Epidermal melanocyte (primary cell): ENCODE data around the gene HSD11B1L.
"Not testable (repeated sequence)": the region's sequence is repeated elsewhere in the genome, so short reads cannot be mapped to it uniquely, and the experiment has no call there.

Source experiments
- DNase-seq: peaks from one replicate; pipeline ENCODE4 v3.0.0; 2011; ENCODE audit warnings: low spot score; ENCODE audit not compliant: insufficient read length

The HSD11B1L gene

DNA sequence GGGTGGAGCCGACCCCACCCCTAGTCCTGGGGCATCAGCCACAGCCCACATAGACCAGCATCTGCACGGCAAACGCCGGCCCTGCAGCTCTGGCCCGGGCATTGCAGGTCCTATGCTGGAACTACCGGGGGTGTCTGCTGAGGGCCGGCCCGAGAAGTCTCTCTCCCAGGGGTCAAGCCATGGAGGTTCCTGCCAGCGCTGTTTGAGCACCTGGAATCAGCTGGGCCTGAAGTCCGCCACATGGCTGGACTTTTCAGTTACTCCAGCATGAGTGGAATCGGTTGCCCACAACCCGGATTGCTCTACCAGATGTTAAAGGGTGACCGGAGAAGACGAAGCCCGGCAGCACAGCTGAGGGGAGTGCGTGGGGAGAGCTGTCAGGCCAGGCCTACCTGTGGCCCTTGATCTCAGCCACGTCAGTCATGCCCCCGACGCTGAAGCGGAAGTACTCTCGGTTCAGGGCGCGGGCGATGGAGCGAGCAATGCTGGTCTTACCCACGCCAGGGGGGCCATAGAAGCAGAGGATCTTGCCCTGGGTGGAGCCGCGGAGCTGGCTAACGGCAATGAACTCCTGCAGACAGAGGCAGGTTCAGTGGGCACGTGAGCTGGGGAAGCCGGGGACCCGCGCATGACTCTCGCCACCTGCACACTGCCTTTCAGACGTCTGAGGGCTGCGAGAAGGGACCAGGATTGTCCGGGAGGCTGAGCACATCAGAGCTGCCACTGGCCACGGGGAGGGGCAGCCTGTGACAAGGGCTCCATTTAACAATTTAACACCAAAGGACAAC, 18.0 kb downstream of the HSD11B1L start:
- no peak for DNase-seq

DNA sequence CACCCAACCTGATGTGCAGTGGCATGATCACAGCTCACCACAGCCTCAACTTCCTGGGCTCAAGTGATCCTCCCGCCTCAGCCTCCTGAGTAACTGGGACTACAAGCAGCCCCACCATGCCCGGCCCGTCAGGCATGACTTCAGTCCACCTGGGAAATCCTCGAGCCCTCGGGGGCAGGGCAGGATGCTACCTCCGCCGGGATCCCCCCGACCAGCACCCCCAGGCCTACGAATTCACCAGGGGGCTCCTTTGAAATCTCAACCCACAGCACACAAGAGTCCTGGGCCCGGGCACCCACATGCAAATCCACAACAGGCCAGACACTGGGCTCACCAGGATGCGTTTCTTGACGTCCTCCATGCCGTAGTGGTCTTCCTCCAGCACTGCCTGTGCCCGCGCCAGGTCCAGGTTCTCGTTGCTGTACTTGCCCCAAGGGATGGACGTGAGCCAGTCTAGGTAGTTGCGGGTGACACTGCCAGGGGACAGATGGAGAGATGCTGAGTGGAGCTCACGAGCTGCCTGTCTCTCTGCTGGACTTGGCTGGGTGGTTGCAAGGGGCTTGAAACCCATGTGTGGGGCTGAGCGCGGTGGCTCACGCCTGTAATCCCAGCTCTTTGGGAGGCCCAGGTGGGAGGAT, 19.7 kb downstream of the HSD11B1L start:
- no peak for DNase-seq

DNA sequence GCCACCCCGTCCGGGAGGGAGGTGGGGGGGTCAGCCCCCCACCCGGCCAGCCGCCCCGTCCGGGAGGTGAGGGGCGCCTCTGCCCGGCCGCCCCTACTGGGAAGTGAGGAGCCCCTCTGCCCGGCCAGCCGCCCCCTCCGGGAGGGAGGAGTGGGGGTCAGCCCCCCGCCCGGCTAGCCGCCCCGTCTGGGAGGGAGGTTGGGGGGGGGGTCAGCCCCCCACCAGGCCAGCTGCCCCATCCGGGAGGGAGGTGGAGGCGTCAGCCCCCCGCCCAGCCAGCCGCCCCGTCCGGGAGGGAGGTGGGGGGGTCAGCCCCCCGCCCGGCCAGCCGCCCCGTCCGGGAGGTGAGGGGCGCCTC, 21.2 kb downstream of the HSD11B1L start:
- DNase-seq, result not testable (repeated sequence)

DNA sequence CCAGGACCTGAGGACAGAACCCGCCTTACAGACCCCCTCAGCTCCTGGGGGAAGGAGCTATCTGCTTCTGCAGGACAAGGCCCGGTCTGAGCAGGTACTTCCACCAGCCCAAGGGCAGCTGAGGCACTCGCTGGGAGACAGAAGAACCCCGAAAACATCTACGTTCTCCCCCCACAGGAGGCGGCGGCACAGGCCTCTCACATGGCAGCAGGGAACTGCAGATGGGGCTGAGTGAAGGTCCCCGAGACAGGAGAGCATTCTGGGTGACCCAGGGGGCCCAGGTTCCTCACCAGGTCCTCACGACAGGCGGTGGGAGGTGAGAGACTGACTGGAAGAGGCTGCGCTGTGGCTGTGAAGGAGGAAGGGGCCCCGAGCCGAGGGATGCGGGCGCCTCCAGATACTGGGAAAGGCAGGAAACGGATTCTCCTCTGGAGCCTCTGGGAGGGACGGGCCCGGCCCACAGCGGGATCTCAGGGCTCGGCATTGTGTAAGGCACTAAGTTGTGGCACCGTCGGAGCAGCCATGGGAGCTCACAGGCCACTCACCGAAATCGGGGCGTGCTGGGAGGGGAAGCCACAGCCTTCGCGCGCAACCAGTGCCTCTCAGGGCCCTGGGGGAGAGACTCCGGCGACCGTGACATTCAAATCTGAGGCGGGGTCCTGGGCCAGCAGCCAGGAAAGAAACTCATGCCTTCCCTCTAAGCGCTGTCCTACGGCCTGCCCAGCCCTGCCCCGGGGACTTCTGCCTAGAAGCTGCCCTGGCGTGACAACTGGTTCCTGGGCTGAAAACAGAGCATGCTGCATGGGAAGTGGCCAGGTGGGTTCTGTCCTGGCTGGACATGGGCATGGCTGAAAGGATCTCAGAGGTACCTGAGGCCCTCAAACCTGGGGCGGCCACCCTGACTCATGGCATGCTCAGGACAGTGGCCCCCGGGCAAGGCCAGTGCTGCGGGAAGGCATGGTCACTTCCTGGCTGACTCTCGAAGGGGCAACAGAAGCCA, 23.3 kb downstream of the HSD11B1L start:
- peak; percentile 7 for DNase-seq

DNA sequence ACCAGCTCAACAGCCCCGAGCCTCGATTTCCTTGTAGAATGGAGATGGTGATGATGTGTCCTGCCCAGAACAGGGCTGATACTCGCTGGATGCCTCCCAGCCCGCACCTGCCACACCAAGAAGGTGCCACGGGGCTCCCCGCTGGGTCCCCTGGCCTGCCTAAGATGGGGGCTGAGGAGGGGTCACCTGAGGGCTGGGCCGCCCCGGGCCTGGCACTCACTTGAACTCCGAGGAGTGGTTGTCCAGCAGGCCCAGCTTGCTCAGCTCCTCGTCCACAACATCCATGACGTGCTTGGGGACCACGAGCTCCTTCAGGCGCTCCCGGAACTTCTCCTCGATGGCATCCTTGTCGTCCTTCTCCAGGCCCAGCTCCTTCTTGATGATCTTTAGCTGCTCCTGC, 24.7 kb downstream of the HSD11B1L start:
- DNase-seq, result peak; percentile 9

DNA sequence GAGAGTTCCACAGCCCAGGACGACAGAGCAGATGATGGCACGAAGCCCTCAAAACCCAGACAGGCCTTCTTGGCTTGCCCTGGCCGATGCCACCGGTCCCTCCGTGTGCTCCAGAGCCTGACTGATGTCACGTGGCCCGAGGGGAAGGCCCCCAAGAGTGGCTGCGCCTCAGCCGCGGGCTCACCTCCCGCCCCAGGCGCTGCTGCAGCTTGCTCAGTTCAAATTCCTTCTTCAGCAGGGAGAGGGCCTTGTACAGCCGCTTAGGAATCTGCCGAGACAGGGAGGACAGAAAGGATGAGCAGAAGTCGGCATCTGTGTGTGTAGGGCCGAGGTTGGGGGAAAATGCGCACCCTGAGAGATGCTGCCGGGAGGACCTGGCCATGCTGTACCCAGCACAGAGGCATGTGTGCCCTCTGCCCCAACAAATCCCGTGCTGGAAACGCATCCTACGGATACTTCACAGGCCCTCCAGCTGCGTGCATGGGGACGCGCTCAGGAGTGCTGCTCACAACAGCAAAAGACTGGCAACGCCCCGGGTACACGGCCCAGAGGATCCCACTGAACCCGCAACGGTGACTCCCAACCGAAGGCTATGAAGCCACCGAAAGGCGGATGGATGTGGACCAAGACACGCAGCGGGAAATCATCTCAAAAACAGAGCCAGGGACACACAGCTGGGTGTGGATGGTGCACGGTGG, 26.2 kb downstream of the HSD11B1L start:
- peak; percentile 18 for DNase-seq

DNA sequence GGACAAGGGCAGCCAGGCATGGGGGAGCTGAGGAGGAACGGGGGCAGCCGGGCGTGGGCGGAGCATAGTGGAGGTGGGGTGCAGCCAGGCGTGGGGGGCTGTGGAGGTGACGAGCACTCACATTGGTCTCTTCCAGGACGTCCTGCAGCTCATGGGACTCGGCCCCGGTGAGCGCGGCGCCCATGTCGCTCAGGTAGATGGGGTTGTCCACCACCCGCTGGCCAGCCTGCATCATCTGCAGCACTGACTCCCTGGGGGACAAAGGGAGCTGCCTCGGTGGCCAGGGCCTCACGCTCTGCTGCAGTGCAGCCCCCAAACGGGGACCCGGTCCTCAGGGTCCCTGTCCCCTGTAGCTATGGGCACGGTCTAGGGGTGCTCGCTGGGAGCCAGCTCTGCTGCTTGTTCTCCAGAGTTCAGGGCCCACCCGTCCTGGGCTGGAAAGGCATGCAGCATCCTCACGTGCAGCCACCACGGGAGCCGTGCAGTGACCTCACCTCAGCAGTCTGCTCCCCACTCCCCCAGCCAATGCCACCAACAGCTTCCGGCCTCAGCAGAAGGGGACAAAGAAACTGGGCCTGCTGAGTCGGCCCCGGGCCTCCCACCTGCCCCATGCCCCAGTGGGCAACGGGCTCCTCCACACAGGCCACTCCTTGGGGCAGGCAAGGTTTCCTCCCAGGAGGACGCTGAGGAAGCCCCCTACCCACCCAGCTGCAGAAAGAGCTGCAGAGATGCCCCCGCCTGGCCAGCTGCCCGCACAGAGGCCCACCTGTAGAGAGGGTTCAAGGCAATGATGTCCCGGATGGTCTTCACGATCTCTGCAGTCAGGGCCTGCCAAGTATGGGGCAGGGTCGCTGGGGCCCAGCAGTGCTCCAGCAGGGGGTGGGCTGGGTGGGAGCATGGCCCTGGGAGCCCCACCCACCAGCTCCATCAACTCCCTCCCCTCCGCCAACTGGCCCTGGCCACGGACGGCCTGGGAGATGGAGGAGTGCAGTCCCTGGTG, 27.0 kb downstream of the HSD11B1L start:
- DNase-seq, result peak; percentile 15

DNA sequence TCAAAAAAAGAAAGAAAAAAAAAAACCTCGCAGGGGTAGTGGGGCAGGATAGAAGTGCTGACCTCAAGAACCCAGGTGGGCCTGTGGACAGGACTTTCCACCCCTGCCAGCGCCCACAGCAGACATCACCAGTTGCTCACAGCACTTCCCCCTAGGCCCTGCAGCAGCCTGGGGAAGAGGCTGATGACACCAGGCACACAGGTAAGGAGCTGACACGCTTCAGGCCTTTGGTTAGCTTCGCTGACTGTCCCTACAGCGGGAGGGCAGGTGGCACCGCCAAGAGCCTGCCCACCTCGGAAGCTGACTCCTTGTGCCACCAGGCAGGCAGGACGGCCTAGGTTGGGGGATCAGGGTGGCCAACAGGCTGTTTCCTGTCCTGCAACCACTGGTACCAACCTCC, 30.2 kb downstream of the HSD11B1L start:
- peak; percentile 12 for DNase-seq

DNA sequence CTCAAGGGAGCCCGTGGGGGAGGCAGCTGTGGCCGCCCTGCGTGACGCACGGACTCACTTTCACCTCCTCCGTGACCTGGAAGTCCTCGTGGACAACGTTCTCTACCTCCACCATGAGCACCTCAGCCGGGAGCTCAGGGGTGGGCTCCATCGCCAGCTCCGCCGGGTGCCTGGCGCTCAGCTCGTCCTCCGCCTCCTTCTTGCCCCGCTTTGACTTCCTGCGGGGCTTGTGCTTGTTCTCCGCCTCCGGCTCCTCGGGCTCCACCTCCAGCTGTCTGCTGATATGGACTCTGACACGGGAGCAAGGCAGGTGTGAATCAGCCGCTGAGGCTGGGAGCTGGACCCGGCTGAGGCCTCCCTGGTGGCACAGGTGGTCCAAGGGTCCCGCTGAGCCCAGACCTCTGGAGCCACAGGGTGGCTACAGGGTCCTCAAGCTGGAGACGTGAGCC, 30.9 kb downstream of the HSD11B1L start:
- DNase-seq, result peak; percentile 12

DNA sequence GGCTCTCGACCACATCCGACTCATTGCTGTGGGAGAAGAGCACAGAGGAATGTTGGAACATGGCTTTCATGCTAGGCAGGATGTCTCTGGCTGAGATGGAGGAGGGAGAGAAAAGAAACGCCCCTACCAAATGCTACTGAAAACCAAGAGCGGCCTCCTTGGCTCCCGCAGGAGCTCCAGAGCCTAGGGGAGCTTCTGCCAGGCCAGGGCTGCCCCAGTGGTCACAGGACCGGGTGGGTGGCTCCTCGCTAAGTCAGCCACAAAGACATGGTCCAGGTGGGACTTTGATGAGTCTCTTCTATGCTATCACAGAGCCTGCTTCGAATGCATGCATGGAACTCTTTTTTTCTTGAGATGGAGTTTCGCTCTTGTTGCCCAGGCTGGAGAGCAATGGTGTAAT, 32.4 kb downstream of the HSD11B1L start:
- DNase-seq, result peak; percentile 12

DNA sequence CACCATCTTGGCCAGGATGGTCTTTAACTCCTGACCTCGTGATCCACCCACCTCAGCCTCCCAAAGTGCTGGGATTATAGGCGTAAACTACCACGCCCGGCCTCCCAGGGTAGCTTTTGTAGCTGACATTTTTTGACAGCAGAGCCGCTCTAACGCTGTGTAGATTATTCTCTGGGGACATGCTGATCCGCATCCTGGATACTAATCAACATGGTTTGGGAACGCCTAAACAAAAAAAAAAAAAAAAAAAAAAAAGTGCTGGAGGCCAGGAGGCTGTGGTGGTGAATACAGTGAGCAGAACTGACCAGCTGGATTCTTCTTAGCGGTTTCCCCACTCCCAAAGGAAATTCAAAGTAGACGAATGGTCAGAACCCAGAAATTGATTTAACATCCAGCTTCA, 34.0 kb downstream of the HSD11B1L start:
- DNase-seq, result no peak

DNA sequence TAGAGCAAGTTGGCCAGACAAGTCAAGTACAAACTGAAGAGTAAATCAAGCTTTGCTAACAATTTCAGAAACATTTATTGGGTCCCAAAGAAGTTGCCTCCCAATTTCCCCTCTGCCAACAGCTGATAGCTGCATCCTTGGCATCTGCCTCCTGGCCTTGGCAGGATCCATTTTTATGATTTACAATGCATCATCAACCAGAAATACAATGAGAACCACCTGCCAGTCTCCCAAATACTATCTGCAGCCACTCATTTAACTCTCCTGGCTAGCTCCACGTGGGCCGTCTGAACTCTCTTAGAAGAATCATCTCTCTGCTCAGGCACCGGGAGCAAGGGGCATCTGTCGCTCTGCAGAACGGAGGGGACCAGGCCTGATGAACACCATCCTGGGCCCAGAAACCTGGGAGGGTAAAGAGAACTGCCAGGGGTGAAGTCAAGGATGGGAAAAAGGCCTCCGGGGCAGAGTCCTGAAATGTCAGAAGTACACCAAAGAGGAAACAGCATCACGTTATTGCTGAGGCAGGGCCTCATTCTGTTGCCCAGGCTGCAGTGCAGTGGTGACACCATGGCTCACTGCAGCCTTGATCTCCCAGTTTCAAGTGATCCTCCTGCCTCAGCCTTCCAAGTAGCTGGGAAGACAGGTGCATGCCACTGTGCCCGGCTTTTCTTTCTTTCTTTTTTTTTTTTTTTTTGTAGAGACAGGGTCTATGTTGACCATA, 36.5 kb downstream of the HSD11B1L start:
- no peak for DNase-seq

DNA sequence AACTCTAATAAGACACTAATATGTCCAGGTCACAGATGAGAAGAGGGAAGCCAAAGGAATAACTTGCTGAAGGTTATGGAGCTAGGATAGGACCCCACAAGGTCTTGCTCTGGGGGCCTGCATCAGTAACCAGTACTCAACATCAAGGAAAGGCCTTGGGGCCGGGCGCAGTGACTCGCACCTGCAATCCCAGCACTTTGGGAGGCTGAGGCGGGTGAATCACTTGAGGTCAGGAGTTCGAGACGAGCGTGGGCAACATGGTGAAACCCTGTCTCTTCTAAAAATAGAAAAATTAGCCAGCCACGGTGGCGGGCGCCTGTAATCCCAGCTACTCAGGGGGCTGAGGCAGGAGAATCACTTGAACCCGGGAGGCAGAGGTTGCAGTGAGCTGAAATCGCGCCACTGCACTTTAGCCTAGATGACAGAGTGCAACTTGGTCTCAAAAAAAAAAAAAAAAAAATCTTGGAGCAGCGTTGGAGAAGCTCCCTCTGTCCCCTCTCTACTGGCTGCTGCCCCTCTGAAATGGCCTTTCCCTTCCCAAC, 37.3 kb downstream of the HSD11B1L start:
- no peak for DNase-seq

DNA sequence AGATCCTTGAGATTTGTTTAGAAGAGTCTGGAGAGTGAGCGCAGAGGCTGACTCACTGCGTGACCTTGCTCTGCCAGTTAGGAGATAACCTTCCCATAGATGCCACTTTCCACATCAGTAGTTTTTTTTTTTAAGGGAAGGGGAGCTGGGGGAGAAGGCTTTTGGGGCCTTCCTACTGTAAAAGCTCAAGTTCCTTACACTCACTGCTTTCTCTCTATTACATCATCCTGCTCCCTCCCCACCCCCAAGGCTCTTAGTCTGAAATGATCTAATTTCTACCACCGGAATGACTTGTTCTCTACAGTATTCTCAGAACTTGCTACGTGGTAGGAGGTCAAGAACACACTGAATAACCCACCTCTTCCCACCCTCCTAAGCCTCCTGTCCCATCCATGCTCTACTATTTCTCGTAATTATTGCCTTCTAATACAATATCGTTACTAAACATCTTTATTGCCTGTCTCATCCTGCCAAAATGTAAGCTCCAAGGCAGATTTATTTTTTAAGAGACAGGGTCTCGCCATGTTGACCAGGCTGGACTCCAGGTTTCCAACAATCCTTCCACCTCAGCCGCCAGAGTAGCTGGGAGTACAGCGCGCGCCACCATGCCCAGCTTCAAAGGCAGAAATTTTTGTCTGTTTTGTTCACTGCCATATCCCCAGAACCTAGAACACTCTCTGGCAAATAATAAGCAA, 37.9 kb downstream of the HSD11B1L start:
- DNase-seq, result no peak

DNA sequence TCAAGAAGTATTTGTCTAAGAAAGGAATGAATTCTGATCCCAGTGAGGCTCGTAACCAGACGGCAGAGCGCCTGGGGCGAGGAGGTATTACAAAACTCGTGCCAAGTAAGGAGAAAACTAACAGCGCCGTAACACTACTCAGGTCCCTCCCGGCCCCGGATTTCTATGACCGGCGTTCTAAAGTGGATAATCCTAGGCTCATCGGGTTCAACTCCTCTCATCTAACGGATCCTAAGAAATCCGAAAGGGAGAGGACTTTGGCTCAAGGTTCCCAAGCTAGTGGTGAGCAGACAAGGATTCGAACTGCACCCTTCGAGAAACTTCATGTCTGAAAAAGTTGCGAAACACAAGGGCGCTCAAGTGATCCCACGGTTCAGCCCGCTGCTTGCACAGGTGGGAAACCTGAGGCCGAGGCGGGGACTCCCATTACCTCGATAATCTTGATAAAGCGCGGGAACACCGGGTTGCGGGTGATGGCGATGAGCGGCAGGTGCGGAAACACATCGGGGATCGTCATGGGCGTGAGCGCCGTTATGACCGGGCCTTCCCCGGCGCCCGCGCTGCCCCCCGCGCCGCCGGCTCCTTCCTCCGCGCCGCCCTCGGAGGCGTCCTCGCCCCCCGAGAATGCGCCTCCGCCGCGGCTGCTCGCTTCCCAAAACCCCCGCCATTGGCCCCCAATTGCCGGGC, 38.6 kb downstream of the HSD11B1L start:
- no peak for DNase-seq

DNA sequence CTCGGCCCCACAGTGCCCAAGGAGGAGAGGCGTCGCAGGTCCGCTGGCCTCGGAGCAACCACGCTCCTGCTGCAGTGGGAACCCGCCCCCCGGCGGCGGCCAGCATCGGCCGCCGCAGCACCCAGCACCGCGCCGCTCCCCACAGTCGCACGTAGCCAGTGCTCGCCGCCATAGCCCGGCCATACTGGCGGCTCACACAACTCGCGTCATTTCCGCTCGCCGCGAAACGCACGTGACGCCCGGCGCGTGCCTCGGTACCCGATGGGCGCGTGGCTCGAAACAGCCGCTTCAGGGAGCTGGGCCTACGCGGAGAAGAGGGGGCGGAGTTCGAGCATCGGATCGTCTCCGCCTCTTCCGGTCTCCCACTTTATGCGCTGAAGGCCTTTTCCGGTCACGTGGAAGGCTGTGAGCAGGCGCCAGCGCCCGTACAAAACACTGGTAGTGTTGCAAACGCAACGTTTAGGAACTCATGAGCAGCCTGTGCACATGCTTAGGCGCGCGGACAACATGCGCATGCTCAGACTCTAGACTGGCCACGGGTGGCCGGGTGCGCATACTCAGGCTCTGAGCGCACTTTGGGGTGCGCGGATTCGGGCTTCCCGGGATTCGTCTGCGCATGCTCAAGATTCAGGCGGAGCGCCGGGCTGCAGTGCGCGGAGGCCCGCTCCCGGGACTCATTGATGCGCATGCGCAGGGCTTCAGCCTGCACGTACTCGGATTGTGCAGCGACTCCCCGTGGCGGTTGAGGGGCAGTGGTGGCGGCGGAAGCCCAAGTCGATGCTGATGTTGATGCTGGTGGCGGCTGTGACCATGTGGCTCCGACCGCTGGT, 39.3 kb downstream of the HSD11B1L start, which contains the start of the genes CATSPERD and LONP1:
Gene CATSPERD, plus strand, starts transcription at position 677 of the 830 bp plus-strand sequence. Its CDS starts 101 bp downstream, at position 778.
Gene LONP1, minus strand, starts transcription at position 186 of the 830 bp plus-strand sequence. Its CDS starts 14 bp downstream, at position 172.
- peak; percentile 98 for DNase-seq
